Activated T-cell treated with anti-CD3 and anti-CD28 coated beads, Interleukin-2, amount 50 U/mL, for 72 hours (primary cell): Measurements from ENCODE around the gene RUNX1. TPM values are rescaled to one million over a fixed set of nuclear protein-coding genes. Genes with fewer than 3 reads are reported as not detected.
A peak's percentile ranks its signal among the peaks of the same experiment; 100 is the strongest.

Experiments used
- ATAC-seq, 2 donors: fragments of 150-1000 bp; cut with Tn5 transposase; replicated peaks in 1 of 2; 2 replicates each; pipeline ENCODE4 v1.10.0; 2021; ENCODE audit warnings: moderate library complexity in 2 of 2, mild to moderate bottlenecking in 1 of 2
- DNase-seq, 2 donors: peaks; one replicate each; pipeline ENCODE4 v3.0.0; 2021 to 2022; ENCODE audit warnings: mixed read lengths in 1 of 2
- H3K27ac Mint-ChIP-seq: one replicate; pipeline ENCODE4 v1.8.0; 2022; ENCODE audit warnings: mild to moderate bottlenecking, moderate library complexity, mixed read lengths
- H3K27me3 Mint-ChIP-seq: one replicate; pipeline ENCODE4 v1.8.0; 2022; ENCODE audit warnings: low read depth, mixed read lengths
- H3K36me3 Mint-ChIP-seq, 2 donors: one replicate each; pipeline ENCODE4 v1.8.0; 2022; ENCODE audit warnings: mixed read lengths in 2 of 2, mild to moderate bottlenecking in 1 of 2; ENCODE audit not compliant: insufficient read depth in 2 of 2
- H3K4me1 Mint-ChIP-seq: one replicate; pipeline ENCODE4 v1.8.0; 2022; ENCODE audit warnings: low read depth, mixed read lengths
- H3K4me3 Mint-ChIP-seq, 2 donors: one replicate each; pipeline ENCODE4 v1.8.0; 2022; ENCODE audit warnings: mild to moderate bottlenecking in 2 of 2, mixed read lengths in 2 of 2, moderate library complexity in 2 of 2
- H3K9me3 Mint-ChIP-seq, 2 donors: one replicate each; pipeline ENCODE4 v1.8.0; 2022; ENCODE audit warnings: mixed read lengths in 2 of 2
- total RNA-seq, 2 donors: library from RNA; stranded (reverse); gene quantifications; one replicate each; pipeline ENCODE4 v1.2.3, GENCODE V29; 2022

Gene RUNX1
- total RNA-seq, 2 donors from 2014 or later: 36.6 to 56.2 TPM

DNA sequence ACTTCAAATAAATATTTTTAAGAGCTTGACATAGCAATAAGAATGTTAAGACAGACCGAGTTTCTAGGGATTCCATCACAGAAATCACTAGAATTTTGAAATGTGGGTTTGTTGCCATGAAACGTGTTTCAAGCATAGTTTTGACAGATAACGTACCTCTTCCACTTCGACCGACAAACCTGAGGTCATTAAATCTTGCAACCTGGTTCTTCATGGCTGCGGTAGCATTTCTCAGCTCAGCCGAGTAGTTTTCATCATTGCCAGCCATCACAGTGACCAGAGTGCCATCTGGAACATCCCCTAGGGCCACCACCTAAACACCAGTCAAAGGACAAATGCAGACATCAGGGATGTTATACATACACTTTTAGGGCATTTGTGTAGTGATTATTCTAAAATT is 168.7 kb downstream of the RUNX1 start:
- ATAC-seq (no peak), DNase-seq (no peak)
- Mint-ChIP-seq H3K36me3 (peaks cover 10 to 22% of the 10 kb centered on the region in 2 donors), H3K27me3 (no peaks in the 10 kb centered on the region), H3K9me3 (no peaks in the 10 kb centered on the region), H3K4me3 (peak overlapping the region in 1 of 2 donors; percentile 16), H3K27ac (no peak overlapping the region), H3K4me1 (peaks cover 53% of the 10 kb centered on the region)

DNA sequence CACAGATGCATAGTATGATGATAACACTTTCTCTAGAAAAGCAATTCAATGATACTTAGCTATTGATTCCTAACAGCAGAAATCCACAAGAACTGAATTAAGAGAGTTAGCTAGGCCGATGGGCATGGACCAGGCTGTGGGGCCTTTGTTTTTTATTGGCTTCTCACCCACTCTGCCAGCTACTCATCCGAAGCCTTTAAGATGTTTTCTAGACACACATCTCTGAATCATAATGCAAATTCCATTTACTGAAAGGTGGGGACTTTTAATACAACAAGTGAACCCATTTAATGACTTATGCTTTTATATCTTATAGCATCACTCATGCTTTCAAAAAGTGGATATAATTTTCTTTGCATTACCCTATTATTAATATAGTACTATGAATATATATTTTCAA is 170.2 kb downstream of the RUNX1 start:
- H3K27ac Mint-ChIP-seq: no peak overlapping the region
- H3K4me3 Mint-ChIP-seq: no peak overlapping the region
- ATAC-seq (no peak), DNase-seq (no peak)
- H3K36me3 Mint-ChIP-seq: peaks cover 12 to 29% of the 10 kb centered on the region in 2 donors
- no peaks in the 10 kb centered on the region for H3K27me3 Mint-ChIP-seq
- no peaks in the 10 kb centered on the region for H3K9me3 Mint-ChIP-seq
- peaks cover 54% of the 10 kb centered on the region for H3K4me1 Mint-ChIP-seq

DNA sequence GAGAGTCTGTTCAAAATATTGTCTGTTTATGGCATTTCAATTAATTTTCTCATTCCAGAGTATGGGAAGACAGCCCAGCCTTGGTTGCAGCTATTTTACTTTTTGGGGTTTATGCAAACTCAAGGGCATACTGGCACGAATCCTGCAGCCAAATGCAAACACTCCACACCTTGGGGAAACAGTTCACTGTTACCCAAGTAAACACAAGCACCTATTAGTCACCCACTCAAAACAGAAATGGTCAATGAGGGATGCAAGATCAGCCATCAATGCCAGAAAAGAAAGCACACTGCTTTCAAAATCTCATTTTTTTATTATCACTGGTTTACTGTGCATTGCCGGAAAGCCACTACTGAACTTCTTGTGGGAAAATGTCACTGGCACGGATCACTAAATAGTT is 170.6 kb downstream of the RUNX1 start:
- Mint-ChIP-seq H3K4me1 (peaks cover 49% of the 10 kb centered on the region), H3K9me3 (no peaks in the 10 kb centered on the region), H3K4me3 (no peak overlapping the region), H3K27me3 (no peaks in the 10 kb centered on the region), H3K36me3 (peaks cover 11 to 30% of the 10 kb centered on the region in 2 donors), H3K27ac (no peak overlapping the region)
- ATAC-seq (no peak), DNase-seq (no peak)

DNA sequence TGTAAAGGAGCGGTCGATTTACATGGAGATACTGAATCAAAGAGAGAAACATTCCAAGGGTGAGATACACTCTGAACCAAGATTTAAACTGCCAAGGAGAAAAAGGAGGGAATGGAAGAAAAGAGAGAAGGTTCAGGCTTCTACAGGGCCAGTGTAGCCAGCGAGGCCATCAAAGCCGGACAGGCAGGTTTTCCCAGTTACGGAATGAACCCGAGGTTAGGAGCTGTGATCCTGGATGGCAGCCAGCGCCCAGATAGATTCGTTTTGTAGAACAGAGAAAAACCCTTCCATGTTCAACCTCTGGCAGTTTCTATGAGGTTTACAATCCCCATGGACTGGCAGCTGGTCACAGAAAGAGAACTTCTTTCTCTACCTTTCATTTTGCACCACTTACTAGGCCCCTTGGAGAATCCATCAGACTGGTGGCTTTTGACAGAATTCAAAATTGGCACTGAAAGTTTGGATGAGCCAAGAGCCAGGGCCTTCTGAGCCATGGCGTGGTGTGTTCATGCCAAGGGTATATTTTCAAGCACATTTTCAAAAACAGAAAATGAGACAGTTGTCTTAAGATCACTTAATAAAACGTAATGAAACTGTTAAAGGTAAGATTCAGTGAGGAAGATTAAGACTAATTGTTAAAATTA is 171.5 kb downstream of the RUNX1 start:
- DNase-seq (no peak), ATAC-seq (no peak)
- Mint-ChIP-seq H3K27me3 (no peaks in the 10 kb centered on the region), H3K9me3 (no peaks in the 10 kb centered on the region), H3K4me3 (peak overlapping the region in 1 of 2 donors; percentile 45), H3K27ac (peak overlapping the region; percentile 64), H3K36me3 (peaks cover 8 to 33% of the 10 kb centered on the region in 2 donors), H3K4me1 (peaks cover 48% of the 10 kb centered on the region)

DNA sequence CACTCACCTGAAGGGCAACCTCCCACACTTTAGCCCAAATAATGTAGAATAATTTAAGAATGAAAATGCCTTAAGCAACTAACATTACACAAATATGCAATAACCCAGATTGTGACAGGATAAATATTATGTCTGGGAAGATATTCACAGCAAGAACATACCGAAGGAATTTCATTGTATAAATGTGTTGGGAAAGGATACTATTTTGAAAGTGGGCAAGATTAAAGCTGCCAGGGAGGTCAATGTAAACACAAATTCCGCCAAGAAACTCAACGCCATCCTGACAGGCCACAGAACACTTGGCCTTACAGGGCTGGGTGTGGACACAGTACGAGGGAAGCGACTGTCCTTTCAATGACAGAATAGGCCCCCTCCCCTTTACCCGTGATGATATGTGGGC is 173.3 kb downstream of the RUNX1 start:
- DNase-seq (no peak), ATAC-seq (no peak)
- Mint-ChIP-seq H3K9me3 (no peaks in the 10 kb centered on the region), H3K4me3 (peak overlapping the region in 1 of 2 donors; percentile 37), H3K27ac (peak overlapping the region; percentile 94), H3K4me1 (peaks cover 33% of the 10 kb centered on the region), H3K27me3 (no peaks in the 10 kb centered on the region), H3K36me3 (peaks cover 10 to 32% of the 10 kb centered on the region in 2 donors)

DNA sequence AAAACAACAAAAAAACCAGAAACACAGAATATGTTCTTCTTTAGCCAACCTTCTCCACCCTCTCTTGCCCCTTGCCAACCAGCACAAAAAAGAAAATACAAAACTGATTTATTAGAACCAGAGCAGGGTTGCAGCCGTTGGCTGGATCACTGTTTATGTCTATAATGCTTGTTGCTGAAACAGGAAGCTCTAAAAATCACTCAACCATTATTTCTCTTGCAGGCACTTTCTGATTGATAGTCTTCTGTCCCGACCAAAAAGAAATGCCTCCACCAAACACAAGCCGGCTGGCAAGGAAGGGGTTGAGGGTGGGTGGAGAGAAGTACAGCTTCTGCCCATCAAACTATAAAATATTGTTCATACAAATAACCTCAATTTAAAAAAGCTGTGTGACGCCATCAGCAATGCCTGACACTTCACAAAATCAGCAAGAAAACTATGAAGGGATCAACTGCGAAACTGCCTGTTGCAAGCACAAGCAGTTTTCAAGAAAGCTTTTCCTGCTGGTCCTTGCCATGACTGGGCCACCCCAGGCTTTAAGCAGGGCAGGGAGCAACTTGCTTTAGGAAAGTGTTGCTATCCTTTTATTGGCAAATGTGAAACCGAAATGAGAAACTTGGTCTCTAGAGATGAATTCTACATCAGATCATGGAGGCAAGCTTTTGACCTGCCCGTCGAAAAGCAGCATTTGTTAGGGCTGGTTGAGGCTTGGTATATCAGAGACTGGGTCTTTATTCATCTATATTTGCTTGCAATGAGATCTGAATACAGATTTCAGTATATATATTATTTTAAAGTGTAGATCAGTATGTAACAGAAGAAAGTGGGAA is 174.2 kb downstream of the RUNX1 start:
- H3K4me3 Mint-ChIP-seq: no peak overlapping the region
- DNase-seq: no peak
- peaks cover 31% of the 10 kb centered on the region for H3K4me1 Mint-ChIP-seq
- no peak for ATAC-seq
- no peaks in the 10 kb centered on the region for H3K27me3 Mint-ChIP-seq
- H3K36me3 Mint-ChIP-seq: peaks cover 10 to 29% of the 10 kb centered on the region in 2 donors
- peak overlapping the region; percentile 70 for H3K27ac Mint-ChIP-seq
- H3K9me3 Mint-ChIP-seq: no peaks in the 10 kb centered on the region

DNA sequence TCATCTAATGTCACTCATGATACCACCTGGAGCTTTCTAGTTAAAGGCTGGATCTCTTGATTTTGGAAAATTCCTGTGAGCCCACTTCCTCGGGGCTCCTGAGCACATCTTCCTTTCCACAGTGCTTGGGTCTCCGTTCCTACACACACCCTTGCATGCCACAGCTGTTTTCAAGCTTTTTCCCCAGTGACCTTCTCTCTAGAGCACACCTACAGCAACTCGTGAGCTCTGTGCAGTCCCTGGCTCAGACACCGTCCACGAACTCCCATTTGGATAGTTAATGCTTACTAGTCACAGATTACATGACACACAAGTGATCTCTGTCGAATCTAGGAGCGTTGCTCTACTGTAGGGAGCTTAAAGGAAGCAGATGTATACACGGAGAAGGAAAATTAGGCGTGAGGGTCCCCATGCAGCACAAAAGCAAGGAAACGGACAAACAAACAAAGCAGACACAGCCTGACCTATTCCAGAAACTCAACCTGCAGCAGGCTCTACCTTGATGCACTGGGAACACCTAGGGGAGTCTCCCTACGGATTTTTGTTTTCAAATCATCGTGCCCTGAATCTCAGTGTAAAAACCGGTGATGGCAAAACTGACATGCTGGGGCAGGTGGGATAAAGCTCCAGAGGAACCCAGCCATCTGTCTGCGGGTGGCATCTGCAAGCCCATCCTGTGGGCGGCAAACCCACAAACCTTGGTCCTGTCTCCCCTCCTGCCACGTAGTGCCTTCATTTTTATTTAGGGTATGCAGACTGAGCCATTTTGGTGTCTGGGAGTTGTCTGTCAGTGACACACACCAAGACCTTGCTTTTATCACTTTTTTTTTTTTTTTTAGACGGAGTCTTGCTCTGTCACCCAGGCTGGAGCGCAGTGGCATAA is 177.8 kb downstream of the RUNX1 start:
- Mint-ChIP-seq H3K4me3 (no peak overlapping the region), H3K36me3 (peaks cover 9 to 24% of the 10 kb centered on the region in 2 donors)

DNA sequence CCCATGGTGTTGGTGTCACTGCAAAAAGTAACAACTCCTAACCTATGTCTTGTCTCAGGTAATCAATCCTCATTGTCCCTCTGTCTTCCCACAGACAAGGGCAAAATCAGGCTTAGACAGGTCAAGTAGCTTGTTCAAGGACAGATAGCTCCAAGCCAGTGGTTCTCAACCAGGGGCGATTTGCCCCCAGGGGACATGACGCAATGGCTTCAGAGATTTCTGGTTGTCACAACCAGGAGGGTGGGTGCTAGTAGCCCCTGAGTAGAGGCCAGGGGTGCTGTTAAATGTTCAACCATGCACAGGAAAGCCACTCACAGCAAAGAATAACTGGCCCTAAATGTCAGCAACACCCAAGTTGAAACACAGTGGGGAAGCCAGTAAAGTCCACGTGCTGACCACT is 178.9 kb downstream of the RUNX1 start:
- Mint-ChIP-seq H3K27ac (no peak overlapping the region), H3K9me3 (no peaks in the 10 kb centered on the region), H3K27me3 (no peaks in the 10 kb centered on the region), H3K4me1 (peaks cover 62% of the 10 kb centered on the region), H3K36me3 (peaks cover 16 to 23% of the 10 kb centered on the region in 2 donors), H3K4me3 (no peak overlapping the region)
- ATAC-seq (no peak), DNase-seq (no peak)

More for the DNA sequence above, 177.8 kb downstream of the RUNX1 start:
- ATAC-seq (no peak), DNase-seq (no peak)
- peaks cover 61% of the 10 kb centered on the region for H3K4me1 Mint-ChIP-seq
- no peaks in the 10 kb centered on the region for H3K9me3 Mint-ChIP-seq
- no peak overlapping the region for H3K27ac Mint-ChIP-seq
- H3K27me3 Mint-ChIP-seq: no peaks in the 10 kb centered on the region

DNA sequence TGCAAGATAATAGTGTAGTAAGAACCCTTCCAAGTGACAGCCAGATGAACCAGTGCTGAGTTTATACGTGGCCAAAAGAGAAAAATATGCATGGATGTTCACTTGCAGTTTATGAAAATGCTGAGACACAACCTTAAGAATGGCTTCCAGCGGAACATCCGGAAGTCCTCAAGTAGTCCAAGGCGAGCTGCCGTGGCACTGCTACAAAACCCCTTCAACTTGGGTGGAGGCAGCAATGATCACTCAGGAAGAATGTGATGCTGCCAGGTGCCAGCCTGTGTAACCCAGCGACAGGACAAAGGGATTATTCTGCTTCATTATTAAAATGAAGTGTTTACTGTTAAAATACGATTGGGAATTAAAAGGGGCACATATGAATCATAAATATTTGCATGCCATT is 179.6 kb downstream of the RUNX1 start:
- no peak for ATAC-seq
- H3K4me1 Mint-ChIP-seq: peaks cover 62% of the 10 kb centered on the region
- H3K4me3 Mint-ChIP-seq: no peak overlapping the region
- no peaks in the 10 kb centered on the region for H3K27me3 Mint-ChIP-seq
- no peaks in the 10 kb centered on the region for H3K9me3 Mint-ChIP-seq
- DNase-seq: no peak
- no peak overlapping the region for H3K27ac Mint-ChIP-seq
- peaks cover 20 to 25% of the 10 kb centered on the region in 2 donors for H3K36me3 Mint-ChIP-seq

DNA sequence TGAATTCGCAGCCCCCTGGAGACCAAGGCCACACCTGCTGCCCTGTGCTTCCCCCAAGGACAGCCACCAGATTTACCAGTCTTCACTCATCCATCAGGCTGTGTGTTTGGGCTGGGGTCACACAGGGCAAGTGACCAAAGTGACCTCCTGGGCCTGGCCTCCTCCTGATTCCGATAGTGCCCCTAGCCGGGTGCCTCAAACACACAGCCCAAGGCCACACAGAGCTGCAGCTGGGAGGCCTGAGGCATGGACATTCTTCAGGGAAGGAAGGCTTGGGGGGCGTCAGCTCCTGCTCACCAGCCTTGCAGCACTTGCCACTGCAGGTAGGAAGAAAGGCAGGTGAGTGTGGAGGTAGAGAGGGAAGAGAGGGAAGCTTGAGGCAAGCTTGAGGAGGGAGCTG is 181.3 kb downstream of the RUNX1 start:
- H3K27me3 Mint-ChIP-seq: no peaks in the 10 kb centered on the region
- no peak for ATAC-seq
- peak overlapping the region in 1 of 2 donors; percentile 42 for H3K4me3 Mint-ChIP-seq
- no peak for DNase-seq
- no peaks in the 10 kb centered on the region for H3K9me3 Mint-ChIP-seq
- H3K27ac Mint-ChIP-seq: no peak overlapping the region
- peaks cover 64% of the 10 kb centered on the region for H3K4me1 Mint-ChIP-seq
- peaks cover 17 to 18% of the 10 kb centered on the region in 2 donors for H3K36me3 Mint-ChIP-seq

DNA sequence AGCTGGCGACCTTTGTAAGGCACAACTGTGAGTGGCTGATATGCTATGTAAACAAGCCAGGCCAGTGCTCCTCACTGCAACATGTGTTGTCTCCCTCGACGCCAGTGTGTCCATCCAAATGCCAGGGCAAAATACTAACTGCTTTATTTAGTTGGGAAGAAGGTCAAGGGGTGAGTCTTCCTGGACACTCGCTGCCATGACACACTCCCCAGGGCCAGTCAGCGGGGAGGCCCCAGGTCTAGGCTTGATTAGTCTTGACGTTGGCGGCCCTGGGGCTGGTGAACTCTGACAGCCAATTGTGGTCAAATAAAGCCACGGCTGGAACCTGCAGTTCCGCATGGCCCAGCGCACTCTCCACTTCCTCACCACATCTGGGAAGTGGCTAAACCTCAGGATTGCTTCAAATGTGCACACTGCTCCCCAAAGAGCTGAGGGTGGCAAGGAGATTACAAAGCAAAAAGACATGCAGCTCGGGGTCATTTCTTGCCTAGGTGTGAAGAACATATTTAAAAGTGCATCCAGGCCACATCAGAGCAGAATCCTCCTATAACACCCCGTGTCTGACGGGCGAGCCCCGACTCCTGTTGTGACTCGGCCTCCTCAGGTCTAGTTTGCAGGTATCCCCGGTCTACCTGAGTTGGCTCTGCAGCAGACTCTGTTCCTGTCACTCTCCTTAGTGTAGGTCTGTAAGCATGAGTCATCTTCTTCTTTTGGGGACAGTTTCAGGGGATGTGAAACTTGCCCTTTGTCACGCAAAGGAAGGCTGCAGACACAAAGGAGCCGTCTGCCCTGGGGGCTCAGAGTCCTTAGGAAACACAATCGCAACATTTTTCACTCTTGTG is 183.5 kb downstream of the RUNX1 start:
- Mint-ChIP-seq H3K9me3 (no peaks in the 10 kb centered on the region), H3K4me1 (peaks cover 73% of the 10 kb centered on the region), H3K36me3 (peaks cover 17 to 21% of the 10 kb centered on the region in 2 donors), H3K4me3 (peak overlapping the region; percentile 66 to 81), H3K27ac (peak overlapping the region; percentile 73), H3K27me3 (no peaks in the 10 kb centered on the region)
- DNase-seq: peak; percentile 50 to 70
- ATAC-seq: peak; percentile 92
